HEK293 (cell line): ENCODE results near the gene ARHGAP30.
A peak's percentile ranks its signal among the peaks of the same experiment; 100 is the strongest.

Experiments
- ATF2 ChIP-seq: fragments of 450-650 bp; formaldehyde crosslinking; IDR thresholded peaks from 2 replicates; pipeline ENCODE4 v1.5.1; 2016; ENCODE audit warnings: missing biosample characterization, missing genetic modification characterization, low read depth
- BCL11A ChIP-seq: fragments of 450-650 bp; formaldehyde crosslinking; IDR thresholded peaks from 2 replicates; pipeline ENCODE4 v1.5.1; 2016; ENCODE audit warnings: low read depth, missing biosample characterization, missing genetic modification characterization
- KLF16 ChIP-seq: fragments of 450-650 bp; formaldehyde crosslinking; IDR thresholded peaks from 2 replicates; pipeline ENCODE4 v1.5.1; 2017; ENCODE audit warnings: missing biosample characterization, missing genetic modification characterization
- OSR2 ChIP-seq: fragments of 450-650 bp; formaldehyde crosslinking; IDR thresholded peaks from 2 replicates; pipeline ENCODE4 v1.5.1; 2016; ENCODE audit warnings: missing biosample characterization, missing genetic modification characterization
- PATZ1 ChIP-seq: fragments of 450-650 bp; formaldehyde crosslinking; IDR thresholded peaks from 2 replicates; pipeline ENCODE4 v1.5.1; 2016; ENCODE audit warnings: missing biosample characterization, missing genetic modification characterization
- SCRT1 ChIP-seq: fragments of 450-650 bp; formaldehyde crosslinking; IDR thresholded peaks from 2 replicates; pipeline ENCODE4 v1.5.1; 2016; ENCODE audit warnings: missing biosample characterization, missing genetic modification characterization, borderline replicate concordance
- SP2 ChIP-seq: fragments of 450-650 bp; formaldehyde crosslinking; IDR thresholded peaks from 2 replicates; pipeline ENCODE4 v1.5.1; 2016; ENCODE audit warnings: missing biosample characterization, missing genetic modification characterization
- SP3 ChIP-seq: fragments of 450-650 bp; formaldehyde crosslinking; IDR thresholded peaks from 2 replicates; pipeline ENCODE4 v1.5.1; 2016; ENCODE audit warnings: missing biosample characterization, missing genetic modification characterization
- ZBTB21 ChIP-seq: fragments of 450-650 bp; formaldehyde crosslinking; IDR thresholded peaks from 2 replicates; pipeline ENCODE4 v1.5.1; 2017; ENCODE audit warnings: missing biosample characterization, missing genetic modification characterization
- ZBTB48 ChIP-seq: fragments of 450-650 bp; formaldehyde crosslinking; IDR thresholded peaks from 2 replicates; pipeline ENCODE4 v1.5.1; 2016; ENCODE audit warnings: missing biosample characterization, missing genetic modification characterization
- ZFHX2 ChIP-seq: fragments of 450-650 bp; formaldehyde crosslinking; conservative IDR thresholded peaks from 2 replicates; pipeline ENCODE4 v1.5.1; 2016; ENCODE audit warnings: missing biosample characterization, missing genetic modification characterization
- ZFP37 ChIP-seq: fragments of 450-650 bp; formaldehyde crosslinking; IDR thresholded peaks from 2 replicates; pipeline ENCODE4 v1.5.1; 2016; ENCODE audit warnings: missing biosample characterization, missing genetic modification characterization
- ZFP41 ChIP-seq: fragments of 450-650 bp; formaldehyde crosslinking; IDR thresholded peaks from 2 replicates; pipeline ENCODE4 v1.5.1; 2016; ENCODE audit warnings: missing biosample characterization, missing genetic modification characterization, borderline replicate concordance
- ZNF121 ChIP-seq: fragments of 450-650 bp; formaldehyde crosslinking; IDR thresholded peaks from 2 replicates; pipeline ENCODE4 v1.5.1; 2016; ENCODE audit warnings: missing biosample characterization, missing genetic modification characterization
- ZNF239 ChIP-seq: fragments of 450-650 bp; formaldehyde crosslinking; IDR thresholded peaks from 2 replicates; pipeline ENCODE4 v1.5.1; 2016; ENCODE audit warnings: missing biosample characterization, missing genetic modification characterization
- ZNF362 ChIP-seq: fragments of 450-650 bp; formaldehyde crosslinking; IDR thresholded peaks from 2 replicates; pipeline ENCODE4 v1.5.1; 2016; ENCODE audit warnings: missing biosample characterization, missing genetic modification characterization
- ZNF518A ChIP-seq: fragments of 450-650 bp; formaldehyde crosslinking; conservative IDR thresholded peaks from 2 replicates; pipeline ENCODE4 v1.5.1; 2016; ENCODE audit warnings: low read depth, missing biosample characterization, missing genetic modification characterization
- ZNF626 ChIP-seq: fragments of 450-650 bp; sonication (Bioruptor Pico); formaldehyde crosslinking; IDR thresholded peaks from 2 replicates; pipeline ENCODE4 v1.5.1; 2018; ENCODE audit warnings: missing biosample characterization, missing genetic modification characterization, inconsistent platforms
- ZNF639 ChIP-seq: fragments of 450-650 bp; formaldehyde crosslinking; IDR thresholded peaks from 2 replicates; pipeline ENCODE4 v1.5.1; 2016; ENCODE audit warnings: missing biosample characterization, missing genetic modification characterization
- ZNF645 ChIP-seq: fragments of 450-650 bp; formaldehyde crosslinking; IDR thresholded peaks from 2 replicates; pipeline ENCODE4; 2016; ENCODE audit warnings: missing biosample characterization, missing genetic modification characterization
- ZNF660 ChIP-seq: fragments of 450-650 bp; IDR thresholded peaks from 2 replicates; pipeline ENCODE4 v1.5.1; 2018; ENCODE audit warnings: missing biosample characterization, mild to moderate bottlenecking, missing genetic modification characterization
- ZNF791 ChIP-seq: fragments of 450-650 bp; formaldehyde crosslinking; IDR thresholded peaks from 2 replicates; pipeline ENCODE4 v1.5.1; 2016; ENCODE audit warnings: missing biosample characterization, missing genetic modification characterization
- ZSCAN16 ChIP-seq: fragments of 450-650 bp; formaldehyde crosslinking; IDR thresholded peaks from 2 replicates; pipeline ENCODE4 v1.5.1; 2016; ENCODE audit warnings: missing biosample characterization, missing genetic modification characterization
- ZSCAN18 ChIP-seq: fragments of 450-650 bp; formaldehyde crosslinking; IDR thresholded peaks from 2 replicates; pipeline ENCODE4 v1.5.1; 2016; ENCODE audit warnings: missing biosample characterization, missing genetic modification characterization
- ZSCAN30 ChIP-seq: fragments of 450-650 bp; IDR thresholded peaks from 2 replicates; pipeline ENCODE4 v1.5.1; 2018; ENCODE audit warnings: missing biosample characterization, mild to moderate bottlenecking, missing genetic modification characterization, moderate library complexity
- ZXDB ChIP-seq: fragments of 450-650 bp; formaldehyde crosslinking; IDR thresholded peaks from 2 replicates; pipeline ENCODE4 v1.5.1; 2016; ENCODE audit warnings: missing biosample characterization, missing genetic modification characterization

The ARHGAP30 gene

GRCh38 chr1:161115132-161115711, 45.5 kb upstream of the ARHGAP30 start (continued):
- TF ChIP-seq PATZ1 (tag by site-specific recombination) = peak; percentile 46; the same call in 1 of the 2 replicates
- TF ChIP-seq ZNF660 (tag by site-specific recombination) = peak; percentile 96
- peak; percentile 42 for TF ChIP-seq ZBTB21 (tag by site-specific recombination)
- peak; percentile 81 for TF ChIP-seq ZFHX2 (tag by site-specific recombination)
- TF ChIP-seq ZNF639 = peak; percentile 93
- TF ChIP-seq ZSCAN30 (tag by site-specific recombination) = no peak
- peak; percentile 71 for TF ChIP-seq SP3
- no peak for TF ChIP-seq ZNF626
- TF ChIP-seq ZFP37 (tag by site-specific recombination) = no peak; the same call in 1 of the 2 replicates
- TF ChIP-seq ZFP41 = no peak
- TF ChIP-seq ZNF645 (tag by site-specific recombination) = no peak
- TF ChIP-seq OSR2 (tag by site-specific recombination) = peak; percentile 43; the same call in 1 of the 2 replicates
- TF ChIP-seq KLF16 (tag by site-specific recombination) = 0 out of 2 replicates have a peak, but pooled peaks have one; percentile 79
- peak; percentile 85; the same call in 1 of the 2 replicates for TF ChIP-seq ZNF362 (tag by site-specific recombination)
- TF ChIP-seq ZNF239 (tag by site-specific recombination) = no peak
- no peak for TF ChIP-seq ZNF791 (tag by site-specific recombination)
- TF ChIP-seq SCRT1 (tag by site-specific recombination) = no peak
- 0 out of 2 replicates have a peak, but pooled peaks have one; percentile 52 for TF ChIP-seq ZSCAN18 (tag by site-specific recombination)
- TF ChIP-seq SP2 (tag by site-specific recombination) = 0 out of 2 replicates have a peak, but pooled peaks have one; percentile 7
- 0 out of 2 replicates have a peak, but pooled peaks have one; percentile 29 for TF ChIP-seq ZBTB48 (tag by site-specific recombination)
- peak; percentile 82; the same call in 1 of the 2 replicates for TF ChIP-seq BCL11A (tag by site-specific recombination)
- TF ChIP-seq ZSCAN16 = no peak
- TF ChIP-seq ZNF121 (tag by site-specific recombination) = no peak
- TF ChIP-seq ZNF518A (tag by site-specific recombination) = no peak
- peak; percentile 69 for TF ChIP-seq ZXDB (tag by site-specific recombination)
- peak; percentile 77 for TF ChIP-seq ATF2
